NCI-H748 treated with DMSO at 0.1 percent for 48 hours (cell line): ENCODE results near the gene PDSS2.
"Not testable (repeated sequence)": the region's sequence is repeated elsewhere in the genome, so short reads cannot be mapped to it uniquely, and the experiment has no call there.

Experiments used
- DNase-seq: peaks from one replicate; lab custom pipeline; 2025; lab: John Stamatoyannopoulos, UW

PDSS2 gene

DNA sequence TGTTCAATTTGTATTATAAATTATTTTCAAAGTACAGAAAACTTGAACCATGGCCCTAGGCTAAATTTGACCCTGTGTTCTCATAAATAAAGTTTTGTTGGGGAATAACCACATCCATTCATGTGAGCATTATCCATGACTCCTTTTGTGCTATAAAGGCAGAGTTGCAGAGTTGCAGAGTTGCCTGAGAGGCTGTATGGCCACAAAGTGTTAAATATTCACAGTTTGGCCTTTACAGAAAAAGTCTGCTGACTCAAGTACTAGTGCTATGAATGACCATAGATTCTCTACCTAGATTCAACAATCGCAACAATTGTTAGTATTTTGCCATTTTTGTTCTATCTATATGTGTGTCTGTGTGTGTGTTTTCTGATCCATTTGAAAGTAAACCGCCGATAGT is 297.8 kb downstream of the PDSS2 start:
- no peak for DNase-seq

DNA sequence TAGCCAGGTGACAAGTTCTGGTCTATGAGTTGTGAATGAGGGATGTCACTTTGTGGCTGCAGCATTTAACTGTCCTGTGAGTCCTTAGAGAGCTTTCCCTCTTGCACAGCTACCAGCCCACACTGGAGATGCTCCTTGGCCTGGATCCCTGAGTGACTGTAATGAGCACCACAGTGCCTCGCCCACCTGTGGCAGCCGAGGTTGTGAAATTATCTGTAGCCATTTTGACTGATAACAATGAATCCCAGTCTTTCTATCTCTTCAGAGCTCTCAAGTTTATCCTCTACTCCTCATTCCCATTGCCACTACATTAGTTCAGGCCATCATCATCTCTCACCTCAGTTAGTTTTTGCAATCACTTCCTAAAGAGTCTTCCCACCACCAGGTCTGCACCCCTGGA is 302.7 kb downstream of the PDSS2 start:
- no peak for DNase-seq

DNA sequence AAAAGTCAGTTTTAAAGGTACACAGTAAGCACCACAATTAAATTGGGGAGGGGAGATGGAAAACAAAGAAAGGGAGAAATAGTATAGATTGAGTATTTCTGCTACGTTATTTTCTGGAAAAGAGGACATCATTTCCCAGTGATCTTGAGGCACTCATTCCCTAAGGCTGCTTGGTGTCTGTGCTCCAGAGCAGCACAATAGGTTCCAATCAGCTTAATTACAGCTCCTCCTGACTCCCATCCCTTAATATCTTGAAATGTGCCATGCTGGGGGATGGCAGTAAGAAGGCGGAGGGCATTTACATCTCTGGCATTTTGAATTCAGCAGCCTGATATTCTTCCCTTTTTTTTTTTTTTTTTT is 304.6 kb downstream of the PDSS2 start:
- no peak for DNase-seq

DNA sequence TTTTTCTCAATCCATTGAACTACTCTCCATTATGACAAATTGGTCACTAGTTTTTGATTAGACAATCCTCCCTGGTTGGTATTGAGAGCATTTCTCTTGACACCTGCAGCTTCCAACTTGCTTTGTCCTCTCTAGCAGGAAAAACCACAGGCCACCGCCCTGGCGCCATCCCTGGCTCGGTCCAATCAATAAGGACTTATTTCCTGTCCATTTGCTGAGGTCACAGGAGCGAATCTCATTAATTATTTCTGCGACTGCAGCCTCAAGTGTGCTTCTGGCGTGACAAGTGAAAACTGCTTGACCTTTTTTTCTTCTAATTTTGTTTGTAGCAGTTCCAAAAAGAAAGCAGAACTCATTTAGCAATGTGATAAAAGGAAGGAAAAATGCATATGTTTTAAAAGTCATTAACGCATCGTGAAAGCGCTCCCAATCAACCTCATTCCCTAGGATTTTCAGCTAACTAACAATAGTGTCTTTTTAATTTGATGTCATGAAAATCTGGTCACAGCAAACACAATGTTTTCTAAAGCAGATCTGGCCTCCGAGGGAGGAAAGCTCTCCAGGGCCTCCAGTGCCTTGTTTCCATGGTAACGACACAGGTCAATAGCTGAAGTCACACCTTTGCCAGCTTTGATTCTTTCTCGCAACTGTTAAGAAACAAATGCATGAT is 305.1 kb downstream of the PDSS2 start:
- DNase-seq: peak; percentile 90

DNA sequence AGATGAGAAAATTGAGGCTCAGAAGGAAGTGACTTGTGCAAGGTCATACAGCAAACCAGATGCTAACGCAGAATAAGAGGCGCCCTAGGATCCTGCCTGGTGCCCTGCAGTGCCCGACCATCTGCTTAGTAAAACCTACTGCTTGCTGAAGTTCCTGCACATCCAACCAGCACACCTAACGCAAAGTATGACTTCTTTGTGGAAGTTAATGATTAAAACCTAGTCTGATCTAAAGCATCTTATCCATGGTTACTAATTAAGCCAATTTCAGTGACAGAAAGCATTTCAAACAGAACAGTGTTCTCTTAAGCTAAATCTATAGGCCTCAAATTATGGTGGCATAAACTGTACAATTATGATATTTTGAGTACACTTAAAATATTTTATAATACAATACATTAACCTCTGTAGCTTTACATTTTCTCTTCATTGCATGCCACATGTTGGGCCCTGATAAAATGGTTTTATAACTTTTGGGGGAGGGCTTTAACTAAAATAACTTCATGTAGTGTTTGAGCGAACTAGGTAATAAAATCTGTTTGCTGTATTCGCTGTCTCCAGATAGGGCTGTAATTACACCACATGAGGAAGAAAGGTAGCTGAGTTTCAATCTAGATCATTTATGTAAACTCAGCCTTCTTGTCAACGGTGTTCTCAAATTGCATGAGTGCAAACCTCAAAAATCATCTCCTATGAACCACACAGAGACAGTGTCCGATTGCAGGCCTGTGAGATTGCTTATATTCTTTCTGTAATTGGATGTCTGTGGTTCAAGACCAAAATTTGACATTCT is 306.5 kb downstream of the PDSS2 start:
- DNase-seq: peak; percentile 46

DNA sequence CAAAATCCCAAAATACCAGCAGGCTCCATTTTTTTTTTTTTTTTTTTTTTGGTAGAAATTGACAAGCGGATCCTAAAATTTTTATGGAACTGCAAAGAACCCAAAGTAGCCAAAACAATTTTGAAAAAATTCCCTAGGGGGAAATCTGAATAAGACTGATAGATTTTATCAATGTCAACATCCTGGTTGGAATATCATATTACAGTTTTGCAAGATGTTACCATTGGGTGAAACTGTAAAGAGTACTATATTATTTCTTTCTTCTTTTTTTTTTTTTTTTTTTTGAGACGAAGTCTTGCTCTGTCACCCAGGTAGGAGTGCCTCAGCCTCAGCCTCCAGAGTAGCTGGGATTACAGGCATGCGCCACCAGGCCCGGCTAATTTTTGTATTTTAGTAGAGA is 314.7 kb downstream of the PDSS2 start:
- no peak for DNase-seq

DNA sequence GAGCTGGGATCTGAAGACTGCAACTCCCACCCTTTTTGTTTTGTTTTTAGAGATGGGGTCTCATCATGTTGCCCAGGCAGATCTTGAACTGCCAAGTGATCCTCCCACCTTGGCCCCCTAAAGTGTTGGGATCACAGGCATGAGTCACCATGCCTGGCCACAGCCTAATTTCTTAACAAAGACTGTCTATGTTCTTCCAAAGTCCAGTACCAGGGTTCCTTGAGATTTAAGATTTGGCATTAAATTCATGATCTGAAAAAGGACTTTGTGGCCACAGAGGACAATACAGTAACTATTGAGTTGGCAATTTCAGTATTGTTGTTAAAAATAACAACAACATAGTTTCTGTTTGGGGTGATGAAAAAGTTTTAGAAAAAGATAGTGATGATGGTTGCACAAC is 315.4 kb downstream of the PDSS2 start:
- DNase-seq: no peak

DNA sequence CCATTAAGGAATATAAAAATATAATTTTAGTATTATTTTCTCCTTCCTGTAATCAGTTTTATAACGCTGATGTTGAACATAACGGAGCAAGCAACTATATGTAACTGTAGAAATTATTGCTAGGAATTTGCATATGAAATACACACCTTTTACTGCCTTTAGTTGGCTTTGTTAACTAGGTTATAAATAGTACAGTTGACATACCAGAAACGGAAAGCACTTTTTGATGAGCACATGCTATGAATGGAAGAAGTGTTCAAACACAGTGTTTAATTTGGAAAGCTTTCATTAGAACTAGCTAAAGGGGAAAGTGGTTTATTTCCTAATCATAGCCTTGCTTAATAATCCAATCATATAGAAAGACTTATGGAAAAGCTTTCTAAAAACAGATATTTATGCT is 318.8 kb downstream of the PDSS2 start:
- DNase-seq: no peak

DNA sequence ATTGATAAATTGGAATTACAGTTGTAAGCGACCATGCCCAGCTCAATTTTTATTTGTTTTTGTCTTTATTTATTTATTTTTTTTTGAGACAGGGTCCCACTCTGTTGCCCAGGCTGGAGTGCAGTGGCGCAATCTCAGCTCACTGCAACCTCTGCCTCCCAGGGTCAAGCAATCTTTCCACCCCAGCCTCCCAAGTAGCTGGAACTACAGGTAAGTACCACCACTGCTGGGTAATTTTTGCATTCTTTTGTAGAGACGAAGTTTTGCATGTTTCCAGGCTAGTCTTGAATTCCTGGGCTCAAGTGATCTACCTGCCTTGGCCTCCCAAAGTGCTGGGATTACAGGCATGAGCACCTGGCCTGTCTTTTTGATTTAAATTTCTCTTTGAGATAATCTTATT is 323.0 kb downstream of the PDSS2 start:
- not testable (repeated sequence) for DNase-seq

DNA sequence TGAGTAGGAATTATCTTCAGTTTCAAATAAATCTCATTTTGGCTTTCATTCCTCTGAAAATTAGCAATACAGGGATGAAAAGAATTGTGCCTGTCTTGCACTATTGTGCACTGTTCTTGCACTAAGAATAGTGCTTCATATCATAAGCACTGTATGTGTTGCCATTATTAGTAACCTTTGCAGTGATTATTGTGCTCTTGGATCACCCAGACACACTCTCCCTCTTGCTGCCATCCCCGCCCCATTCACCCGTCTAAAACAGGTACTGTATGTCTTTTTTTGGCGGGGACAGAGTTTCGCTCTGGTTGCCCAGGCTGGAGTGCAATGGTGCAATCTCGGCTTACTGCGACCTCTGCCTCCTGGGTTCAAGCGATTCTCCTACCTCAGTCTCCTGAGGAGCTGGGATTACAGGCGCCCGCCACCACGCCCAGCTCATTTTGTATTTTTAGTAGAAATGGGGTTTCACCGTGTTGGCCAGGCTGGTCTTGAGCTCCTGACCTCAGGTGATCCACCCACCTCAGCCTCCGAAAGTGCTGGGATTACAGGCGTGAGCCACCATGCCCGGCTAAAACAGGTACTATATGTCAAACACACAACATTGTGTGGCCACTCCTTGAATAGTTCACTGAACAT is 324.2 kb downstream of the PDSS2 start:
- not testable (repeated sequence) for DNase-seq

DNA sequence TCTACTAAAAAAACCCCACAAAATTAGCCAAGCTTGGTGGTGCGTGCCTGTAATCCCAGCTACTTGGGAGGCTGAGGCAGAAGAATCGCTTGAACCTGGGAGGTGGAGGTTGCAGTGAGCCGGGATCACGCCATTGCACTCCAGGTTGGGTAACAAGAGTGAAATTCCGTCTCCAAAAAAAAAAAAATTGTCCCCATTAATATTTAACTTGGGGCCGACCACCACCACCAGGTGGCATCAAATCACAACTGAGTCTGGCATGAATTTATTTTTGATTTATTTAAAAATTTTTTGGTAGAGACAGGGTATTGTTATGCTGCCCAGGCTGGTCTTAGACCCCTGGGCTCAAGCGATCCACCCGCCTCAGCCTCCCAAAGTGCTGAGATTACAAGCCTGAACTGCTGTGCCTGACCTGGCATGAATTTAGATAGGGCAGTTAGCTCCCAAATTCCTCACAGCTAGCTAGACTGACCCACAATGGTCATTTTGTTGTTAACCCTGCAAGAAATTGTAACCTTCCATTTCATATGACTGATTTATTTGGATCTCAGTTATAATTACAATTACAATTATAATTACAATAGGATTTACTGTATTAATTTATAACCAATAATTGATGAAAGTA is 326.9 kb downstream of the PDSS2 start:
- DNase-seq: no peak

DNA sequence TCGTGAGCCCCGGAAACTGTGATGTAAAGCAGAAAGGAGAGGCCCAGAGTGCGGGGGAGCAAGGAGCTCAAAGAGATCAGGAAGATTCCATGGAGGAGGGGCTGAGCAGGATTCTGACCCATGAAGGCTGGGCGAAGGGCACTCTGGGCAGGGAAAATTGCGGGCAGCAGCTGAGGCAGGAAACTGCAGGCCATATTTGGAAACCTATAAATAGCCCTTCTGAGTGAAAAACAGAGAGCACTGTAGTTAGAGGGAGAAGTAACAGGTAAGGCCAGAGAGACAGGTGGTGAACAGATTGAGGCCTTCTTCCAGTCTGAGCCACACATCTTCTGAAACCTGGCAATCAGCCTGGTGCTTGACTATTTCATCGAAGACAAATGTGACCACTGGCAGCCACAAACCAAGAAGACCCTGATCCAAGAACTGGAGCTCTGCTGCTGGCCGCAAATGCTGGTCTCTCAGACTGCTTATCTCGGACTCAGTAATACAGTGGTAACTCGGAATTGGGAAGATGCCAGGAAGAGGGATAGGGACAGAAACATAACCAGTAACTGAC is 329.9 kb downstream of the PDSS2 start:
- DNase-seq: no peak

DNA sequence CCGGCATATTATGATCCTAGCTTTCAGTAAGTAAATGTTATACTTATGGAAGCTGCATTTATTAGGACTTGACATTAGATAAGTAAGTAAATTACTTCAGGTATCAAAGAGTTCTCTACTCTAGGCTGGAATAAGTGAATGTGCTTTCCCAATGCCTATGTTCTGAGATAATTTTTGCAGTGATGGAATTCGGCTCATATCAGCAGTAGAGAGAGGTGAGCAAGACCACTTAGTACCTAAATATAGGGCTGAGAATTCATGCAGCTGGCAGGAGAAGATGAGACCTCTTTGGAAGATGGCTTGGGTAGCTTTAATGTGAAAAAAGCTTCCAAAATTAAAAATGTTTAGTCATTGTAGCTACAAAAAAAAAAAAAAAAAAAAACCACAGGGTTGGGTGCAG is 330.8 kb downstream of the PDSS2 start:
- no peak for DNase-seq

DNA sequence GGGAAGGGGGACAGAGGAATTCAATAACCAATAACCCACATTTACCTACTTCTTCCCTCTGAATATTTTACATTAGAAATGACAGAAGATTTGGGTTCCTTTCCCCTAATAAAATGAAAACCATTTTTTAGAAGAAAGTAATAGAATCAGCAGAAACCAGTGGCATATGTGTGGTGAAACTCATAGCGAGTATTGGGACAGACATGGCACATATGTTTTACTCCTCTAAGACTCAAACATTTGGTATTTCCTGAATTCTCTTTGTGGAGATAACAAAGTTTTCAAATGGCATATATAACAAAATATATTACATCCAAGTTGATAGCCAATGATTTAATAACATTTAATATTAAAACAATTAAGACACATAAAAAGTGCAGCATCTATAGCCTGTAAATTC is 331.2 kb downstream of the PDSS2 start:
- no peak for DNase-seq

DNA sequence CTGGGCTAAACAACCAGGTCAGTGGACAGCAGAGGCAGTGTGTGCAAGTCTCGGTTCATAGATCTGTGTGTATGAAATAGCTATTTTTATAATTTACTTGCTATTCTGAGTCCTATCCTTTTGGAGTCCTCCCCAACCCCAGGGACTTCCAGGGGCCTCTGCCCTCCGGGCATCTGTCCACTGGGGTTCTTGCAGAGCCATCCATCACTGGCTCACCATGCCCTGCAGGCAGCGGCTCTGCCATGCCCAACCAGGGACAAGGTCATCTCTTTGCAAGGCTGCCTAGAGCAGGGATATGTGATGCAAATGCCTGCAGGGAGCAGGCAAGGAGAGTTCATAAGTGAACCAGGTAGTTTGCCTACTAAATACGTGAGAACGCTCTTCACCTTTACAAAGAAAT is 333.6 kb downstream of the PDSS2 start:
- DNase-seq: no peak

DNA sequence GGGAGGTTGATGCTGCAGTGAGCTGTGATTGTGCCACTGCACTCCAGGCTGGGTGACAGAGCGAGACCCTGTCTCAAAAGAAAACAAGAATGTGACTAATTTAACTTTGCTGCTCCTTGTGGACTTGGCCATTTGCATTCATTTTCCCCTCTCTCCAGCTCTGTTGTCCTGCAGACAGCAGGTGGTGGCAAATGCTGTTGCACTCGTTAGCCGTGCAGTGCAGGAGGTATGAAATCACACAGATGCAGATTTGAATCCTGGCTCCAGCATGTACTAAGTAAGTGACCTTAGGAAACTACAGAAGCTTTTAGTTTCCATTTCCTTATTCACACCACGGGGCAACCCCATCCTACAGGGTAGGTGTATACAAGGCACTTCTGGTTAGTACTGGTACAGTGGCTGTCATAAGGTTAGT is 334.4 kb downstream of the PDSS2 start:
- DNase-seq: no peak

DNA sequence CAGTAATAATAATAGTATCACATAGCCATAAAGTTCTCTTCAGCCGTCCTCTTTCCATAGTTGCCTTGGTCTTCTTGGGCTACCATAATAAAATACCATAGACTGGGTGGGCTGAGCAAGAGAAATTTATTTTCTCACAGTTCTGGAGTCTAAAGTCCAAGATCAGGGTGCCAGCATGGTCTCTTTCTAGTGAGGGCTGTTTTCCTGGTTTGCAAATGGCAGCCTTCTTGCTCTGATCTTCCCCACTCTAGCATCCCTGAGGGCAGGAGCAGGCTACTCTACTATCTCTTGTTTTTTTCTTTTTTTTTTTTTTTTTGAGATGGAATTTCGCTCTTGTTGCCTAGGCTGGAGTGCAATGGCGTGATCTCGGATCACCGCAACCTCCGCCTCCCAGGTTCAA is 335.9 kb downstream of the PDSS2 start:
- DNase-seq: no peak

DNA sequence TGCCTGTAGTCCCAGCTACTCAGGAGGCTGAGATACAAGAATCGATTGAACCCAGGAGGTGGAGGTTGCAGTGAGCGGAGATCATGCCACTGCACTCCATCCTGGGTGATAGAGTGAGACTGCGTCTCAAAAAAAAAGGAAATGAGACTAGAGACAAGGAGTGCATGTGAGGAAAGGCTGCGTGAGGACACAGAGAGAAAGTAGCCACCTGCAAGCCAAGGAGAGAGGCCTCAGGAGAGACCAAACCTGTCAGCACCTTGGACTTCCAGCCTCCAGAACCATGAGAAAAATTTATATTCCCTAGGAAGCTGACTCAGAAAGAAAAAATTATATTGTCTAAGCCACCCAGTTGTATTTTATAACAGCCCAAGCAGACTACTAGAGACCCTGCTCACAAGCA is 336.6 kb downstream of the PDSS2 start:
- no peak for DNase-seq

DNA sequence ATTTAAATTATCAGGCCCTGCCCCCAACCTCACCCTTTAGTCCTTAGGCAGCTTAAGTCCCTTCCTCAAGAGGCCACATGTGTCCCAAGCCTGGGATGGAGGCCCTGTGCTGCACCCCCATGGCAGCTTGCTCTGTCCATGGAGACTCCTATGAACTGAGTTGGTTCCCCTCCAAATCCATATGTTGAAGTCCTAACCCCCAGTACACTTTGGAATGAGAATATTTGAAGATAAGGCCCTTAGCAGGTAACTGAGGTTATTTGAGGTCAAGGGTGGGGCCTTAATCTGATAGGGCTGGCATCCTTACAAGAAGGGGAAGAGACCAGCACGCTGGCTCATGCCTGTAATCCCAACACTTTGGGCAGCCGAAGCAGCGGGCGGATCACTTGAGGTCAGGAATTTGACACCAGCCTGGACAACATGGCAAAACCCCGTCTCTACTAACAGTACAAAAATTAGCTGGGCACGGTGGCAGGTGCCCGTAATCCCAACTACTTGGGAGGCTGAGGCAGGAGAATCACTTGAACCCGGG is 337.3 kb downstream of the PDSS2 start:
- DNase-seq: no peak

DNA sequence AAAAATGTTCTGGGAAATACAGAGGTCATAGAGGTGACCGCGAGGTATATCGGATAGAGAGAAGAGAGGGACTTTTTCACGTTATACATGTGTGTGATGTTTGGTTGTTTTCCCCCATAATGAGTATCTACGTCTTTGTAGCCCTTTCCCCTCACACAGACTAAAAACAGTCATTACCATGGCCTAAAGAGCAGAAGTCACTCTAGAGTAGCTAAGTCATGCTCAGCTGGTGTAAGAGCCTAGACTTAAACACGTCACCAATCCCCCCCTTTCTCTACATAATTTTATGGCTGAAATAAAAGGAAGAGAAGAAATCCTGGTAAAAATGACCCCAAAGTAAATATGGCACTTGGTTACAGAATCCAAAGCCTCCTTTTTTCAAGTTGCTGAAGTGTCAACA is 338.1 kb downstream of the PDSS2 start:
- no peak for DNase-seq

DNA sequence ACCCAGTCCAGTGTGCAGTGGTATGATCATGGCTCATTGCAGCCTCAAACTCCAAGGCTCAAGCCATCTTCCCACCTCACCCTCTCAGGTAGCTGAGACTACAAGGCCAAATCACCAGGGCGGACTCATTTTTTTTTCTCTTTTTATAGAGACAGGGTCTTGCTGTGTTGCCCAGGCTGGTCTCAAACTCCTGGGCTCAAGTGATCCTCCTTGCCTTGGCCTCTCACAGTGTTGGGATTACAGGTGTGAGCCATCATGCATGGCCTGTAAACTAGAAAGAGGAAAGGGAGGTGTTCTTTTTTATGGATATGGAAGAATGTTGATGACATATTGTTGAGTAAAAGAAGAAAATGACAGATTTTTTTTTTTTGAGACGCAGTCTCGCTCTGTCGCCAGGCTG is 339.0 kb downstream of the PDSS2 start:
- no peak for DNase-seq

DNA sequence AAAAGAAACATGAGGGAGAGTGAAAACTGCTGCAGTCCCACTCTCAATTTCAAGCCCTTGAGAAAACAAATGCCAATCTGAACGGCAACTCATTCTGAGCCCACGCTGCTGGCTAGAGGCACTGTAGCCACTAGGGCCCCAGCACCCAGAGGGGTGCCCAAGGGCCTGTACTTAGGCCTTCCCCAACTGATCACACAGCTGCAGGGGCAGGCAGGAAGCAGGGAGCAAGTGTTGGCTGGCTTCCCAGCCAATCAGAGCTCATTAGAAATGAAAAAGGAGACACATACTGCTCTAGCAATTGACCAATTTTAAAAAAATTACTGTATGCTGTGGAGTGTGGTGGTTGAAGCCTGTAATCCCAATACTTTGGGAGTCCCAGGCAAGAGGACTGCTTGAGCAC is 340.4 kb downstream of the PDSS2 start:
- DNase-seq: no peak
